Heart right ventricle (tissue), 16 donors: ENCODE measurements around the gene TUBB4A. TPM values are rescaled to one million over a fixed set of nuclear protein-coding genes. Genes with fewer than 3 reads are reported as not detected.

Experiments
- ATAC-seq, 8 donors: fragments of 200-7000 bp; cut with Tn5 transposase; one replicate each; pipeline ENCODE4 v1.9.1; 2020; ENCODE audit warnings: mild to moderate bottlenecking in 8 of 8, moderate library complexity in 8 of 8, moderate number of reproducible peaks in 1 of 8
- DNase-seq, 2 donors: peaks; one replicate each; pipeline ENCODE4 v3.0.0-alpha.2; 2020
- H3K27ac ChIP-seq, 10 donors: fragments of 200-600 bp; sonication (generic) in 2 of 10; one replicate each; pipeline versions ENCODE4 v1.5.0 to v1.8.0; 2020 to 2022; ENCODE audit warnings: mild to moderate bottlenecking in 3 of 10
- H3K27me3 ChIP-seq, 7 donors: fragments of 200-600 bp; one replicate each; pipeline ENCODE4 v1.8.0; 2021 to 2022; ENCODE audit warnings: mild to moderate bottlenecking in 2 of 7
- H3K36me3 ChIP-seq, 9 donors: fragments of 200-600 bp; sonication (generic) in 1 of 9; one replicate each; pipeline versions ENCODE4 v1.5.0 to v1.8.0; 2020 to 2022; ENCODE audit warnings: mild to moderate bottlenecking in 2 of 9
- H3K4me1 ChIP-seq, 9 donors: fragments of 200-600 bp; sonication (generic) in 1 of 9; one replicate each; pipeline versions ENCODE4 v1.5.0 to v1.8.0; 2020 to 2022; ENCODE audit warnings: mild to moderate bottlenecking in 4 of 9
- H3K4me3 ChIP-seq, 10 donors: fragments of 200-600 bp; sonication (generic) in 2 of 10; one replicate each; pipeline versions ENCODE4 v1.5.0 to v1.8.0; 2020 to 2022; ENCODE audit warnings: mild to moderate bottlenecking in 7 of 10, moderate library complexity in 2 of 10
- H3K9me3 ChIP-seq, 11 donors: fragments of 200-600 bp in 10 of 11; sonication (generic) in 2 of 11; one replicate each; pipeline versions ENCODE4 v1.5.0 to v1.8.0; 2013 to 2022; ENCODE audit warnings: mild to moderate bottlenecking in 2 of 11, control low read depth in 1 of 11, moderate library complexity in 1 of 11
- CTCF ChIP-seq, 9 donors: fragments of 200-600 bp; sonication (generic) in 2 of 9; IDR thresholded peaks; one replicate each; pipeline versions ENCODE4 v1.5.0 to v1.8.0; 2021 to 2022; ENCODE audit warnings: antibody characterized with exemption in 9 of 9, mild to moderate bottlenecking in 5 of 9, moderate library complexity in 1 of 9
- WGBS, 2 donors: extraction: QIAGEN DNeasy Blood & Tissue Kit; methylation state at CpG; one replicate each; pipeline ENCODE4 v1.1.7; 2013; ENCODE audit warnings: inconsistent platforms in 1 of 2; 5-methylcytosine and 5-hydroxymethylcytosine counted together
- intact Hi-C, 10 donors: fragments of 100-400 bp; cut with DNase I; formaldehyde crosslinking; loops; one replicate each; pipeline versions ENCODE4 v1.11.1 to v1.14.2; 2022
- polyA plus RNA-seq, 2 donors: library from polyadenylated mRNA; stranded (reverse); fragments of 200-250 nt; gene quantifications; one replicate each; pipeline ENCODE4 v1.2.3, GENCODE V29; 2013
- total RNA-seq, 10 donors: library from RNA; stranded (reverse); fragmentation: NEBNext Ultra II Directional in 3 of 10; extraction: Animal tissue kit (Norgen Biotek cat#: 25700) in 3 of 10; gene quantifications; one replicate each; pipeline versions ENCODE4 v1.2.1 to v1.2.4, GENCODE V29; 2021 to 2023
- donor health status: Arrhythmogenic right ventricular cardiomyopathy.
- donor health status: ischemic (EF 13 %, LVEDD 7.1; RV severe dilation, severe dysfunction).
- donor health status: healthy with polysubstance abuse.
- donor health status: DM: no; HTN: yes; CAD: no.
- donor health status: DM: no; HTN: no; CAD: no.
- donor health status: ischemic (EF 25% LVEDD 6.9; RV normal size, moderate dysfunction).
- donor health status: ischemic (EF 25% LVEDD 5.7; RV mildly dilated, moderate dysfunction).
- donor health status: healthy.
- donor health status: DM: yes; HTN: yes; CAD: no.
- donor health status: Ischemic cardiomyopathy.
- donor health status: ischemic (EF 35%, LVEDD 5.7; RV mildly dilated, moderate dysfunction).
- donor health status: nonischemic (EF 11% LVEDD 7.7; RV severe dilation, severe dysfunction).
- donor health status: DM: yes; HTN: yes; CAD: no.
- donor health status: PGD.
- donor health status: ischemic (EF 29% LVEDD 5.4; RV normal size, mild dysfunction).
- donor health status: nonischemic (EF 23%, LVEDD 6.1; RV moderate dilation, normal function).

Gene TUBB4A
- total and polyA plus RNA-seq, 12 donors: 0.19 to 6.6 (median 0.81) TPM

- peak overlapping the region in 9 of 10 donors; percentile 33 to 77 (median 54) for H3K27ac ChIP-seq
- peak; percentile 87 to 94 for DNase-seq
- peak overlapping the region; percentile 48 to 73 (median 62) for H3K4me3 ChIP-seq
- no peaks in the 10 kb centered on the region for H3K36me3 ChIP-seq
- H3K9me3 ChIP-seq: no peaks in the 10 kb centered on the region
- H3K27me3 ChIP-seq: peaks cover 0 to 13% (median 9%) of the 10 kb centered on the region in 7 donors
- 0 to 1% methylated on average over 38 of the region's 38 CpGs for WGBS, 2 donors
- intact Hi-C loops: loop anchor here (1.0 to 10.0 kb wide), 11 partner anchors 116 to 348 kb away; partner anchors contain the start of genes GPR108 (in 4 of the 10) and TRIP10 (in 3 of the 10)
- peak in 8 of 9 donors; percentile 87 to 98 (median 96) for TF ChIP-seq CTCF (IDR thresholded peaks at IDR 0.05)
- H3K4me1 ChIP-seq: peaks cover 0 to 31% (median 12%) of the 10 kb centered on the region in 9 donors
- ATAC-seq: peak; percentile 90 to 98 (median 94)
These were observed 14.7 kb upstream of the TUBB4A start for GRCh38 chr19:6516659-6517291.

- peak overlapping the region in 9 of 10 donors; percentile 33 to 77 (median 54) for H3K27ac ChIP-seq
- WGBS, 2 donors: 2% methylated on average over 21 to 26 of the region's 26 CpGs
- peaks cover 0 to 13% (median 7%) of the 10 kb centered on the region in 7 donors for H3K27me3 ChIP-seq
- intact Hi-C loops: loop anchor here (1.0 to 10.0 kb wide), 10 partner anchors 116 to 349 kb away; partner anchors contain the start of genes GPR108 (in 4 of the 10) and TRIP10 (in 3 of the 10)
- DNase-seq (peak; percentile 91 to 93), ATAC-seq (peak; percentile 87 to 95 (median 90))
- TF ChIP-seq CTCF (IDR thresholded peaks at IDR 0.05): no peak
- H3K4me1 ChIP-seq: peaks cover 0 to 31% (median 12%) of the 10 kb centered on the region in 9 donors
- no peaks in the 10 kb centered on the region for H3K36me3 ChIP-seq
- peak overlapping the region; percentile 48 to 73 (median 62) for H3K4me3 ChIP-seq
- H3K9me3 ChIP-seq: no peaks in the 10 kb centered on the region
These were observed 14.0 kb upstream of the TUBB4A start for GRCh38 chr19:6516018-6516658.

GRCh38 chr19:6514926-6515544 is 12.9 kb upstream of the TUBB4A start:
- peaks cover 0 to 31% (median 12%) of the 10 kb centered on the region in 9 donors for H3K4me1 ChIP-seq
- H3K4me3 ChIP-seq: no peak overlapping the region
- H3K9me3 ChIP-seq: no peaks in the 10 kb centered on the region
- H3K27me3 ChIP-seq: peaks cover 0 to 15% (median under 1%) of the 10 kb centered on the region in 7 donors
- intact Hi-C loops: loop anchor here in 9 of 10 donors (5.0 to 10.0 kb wide), 6 partner anchors 117 to 350 kb away; partner anchors contain the start of genes GPR108 (in 3 of the 9) and TRIP10 (in 3 of the 9)
- WGBS, 2 donors: 88 to 89% methylated on average over 15 of the region's 15 CpGs
- no peak for ATAC-seq
- no peak overlapping the region for H3K27ac ChIP-seq
- DNase-seq: no peak
- H3K36me3 ChIP-seq: no peaks in the 10 kb centered on the region
- TF ChIP-seq CTCF (IDR thresholded peaks at IDR 0.05): no peak

- H3K27me3 ChIP-seq: peaks cover 0 to 6% (median 0%) of the 10 kb centered on the region in 7 donors
- TF ChIP-seq CTCF (IDR thresholded peaks at IDR 0.05): no peak
- no peaks in the 10 kb centered on the region for H3K36me3 ChIP-seq
- DNase-seq (no peak), ATAC-seq (no peak)
- intact Hi-C loops: loop anchor here in 4 of 10 donors (10.0 kb wide), 3 partner anchors 221 to 351 kb away; partner anchors contain the start of genes GPR108 (in 2 of the 4) and TRIP10 (in 2 of the 4)
- H3K4me3 ChIP-seq: no peak overlapping the region
- H3K27ac ChIP-seq: no peak overlapping the region
- H3K9me3 ChIP-seq: no peaks in the 10 kb centered on the region
- WGBS, 2 donors: 70 to 71% methylated on average over 9 of the region's 9 CpGs
- H3K4me1 ChIP-seq: peaks cover 0 to 31% (median 12%) of the 10 kb centered on the region in 9 donors
These were observed 12.0 kb upstream of the TUBB4A start for GRCh38 chr19:6514089-6514488.
